NCI-H82 treated with DMSO at 0.1 percent for 48 hours (cell line): ENCODE results near the gene USP24.
"Not testable (repeated sequence)": the region's sequence is repeated elsewhere in the genome, so short reads cannot be mapped to it uniquely, and the experiment has no call there.

Experiments used
- DNase-seq: peaks from one replicate; lab custom pipeline; 2025; ENCODE audit not compliant: unreplicated experiment; lab: John Stamatoyannopoulos, UW

The USP24 gene

GRCh38 chr1:55230659-55231058 lies 15.5 kb upstream of the USP24 start:
- DNase-seq = no peak

GRCh38 chr1:55229726-55230125 lies 14.6 kb upstream of the USP24 start:
- DNase-seq = not testable (repeated sequence)

GRCh38 chr1:55225228-55225627 lies 10.1 kb upstream of the USP24 start:
- DNase-seq = no peak

GRCh38 chr1:55224729-55225128 lies 9.6 kb upstream of the USP24 start:
- no peak for DNase-seq

GRCh38 chr1:55222152-55222551 lies 7.0 kb upstream of the USP24 start:
- no peak for DNase-seq

GRCh38 chr1:55217226-55217986 lies 2.2 kb upstream of the USP24 start:
- no peak for DNase-seq

- DNase-seq = no peak
Measured at GRCh38 chr1:55216096-55216495, 932 bp upstream of the USP24 start.

GRCh38 chr1:55214934-55215193 lies 300 bp downstream of the USP24 start:
- DNase-seq = no peak

GRCh38 chr1:55214212-55214933 lies 791 bp downstream of the USP24 start:
- DNase-seq = peak; percentile 36

GRCh38 chr1:55213885-55214211 lies 1.3 kb downstream of the USP24 start:
- no peak for DNase-seq

GRCh38 chr1:55213151-55213884 lies 1.8 kb downstream of the USP24 start:
- no peak for DNase-seq

- no peak for DNase-seq
Measured at GRCh38 chr1:55212349-55213150, 2.6 kb downstream of the USP24 start.

GRCh38 chr1:55211863-55212262 lies 3.3 kb downstream of the USP24 start:
- no peak for DNase-seq

- DNase-seq = no peak
Measured at GRCh38 chr1:55210990-55211801, 4.0 kb downstream of the USP24 start.

GRCh38 chr1:55209247-55209646 lies 5.9 kb downstream of the USP24 start:
- DNase-seq = peak; percentile 62

- DNase-seq = no peak
Measured at GRCh38 chr1:55206210-55206609, 9.0 kb downstream of the USP24 start.

GRCh38 chr1:55204997-55205396 lies 10.2 kb downstream of the USP24 start:
- no peak for DNase-seq

- peak; percentile 7 for DNase-seq
Measured at GRCh38 chr1:55203064-55203463, 12.1 kb downstream of the USP24 start.

GRCh38 chr1:55200667-55201066 lies 14.5 kb downstream of the USP24 start:
- DNase-seq = no peak

GRCh38 chr1:55199735-55200134 lies 15.4 kb downstream of the USP24 start:
- not testable (repeated sequence) for DNase-seq

GRCh38 chr1:55198044-55198443 lies 17.1 kb downstream of the USP24 start:
- DNase-seq = no peak
